Duodenal mucosa (tissue), 2 donors: Measurements from ENCODE around the gene CD2.
"Not testable (repeated sequence)": the region's sequence is repeated elsewhere in the genome, so short reads cannot be mapped to it uniquely, and the experiment has no call there.

Experiments used
- H3K27ac ChIP-seq: one replicate; pipeline ENCODE4 v1.7.0; 2013; ENCODE audit warnings: low read depth, low read length
- H3K27me3 ChIP-seq, 2 donors: one replicate each; pipeline ENCODE4 v1.7.0; 2013; ENCODE audit warnings: low read length in 2 of 2, control low read depth in 1 of 2; ENCODE audit not compliant: insufficient read depth in 2 of 2, control insufficient read depth in 1 of 2
- H3K36me3 ChIP-seq, 2 donors: one replicate each; pipeline ENCODE4 v1.7.0; 2013; ENCODE audit warnings: low read length in 2 of 2, control low read depth in 1 of 2; ENCODE audit not compliant: insufficient read depth in 2 of 2, control insufficient read depth in 1 of 2
- H3K4me1 ChIP-seq, 2 donors: one replicate each; pipeline ENCODE4 v1.7.0; 2013; ENCODE audit warnings: low read length in 2 of 2, control low read depth in 1 of 2; ENCODE audit not compliant: insufficient read depth in 2 of 2, control insufficient read depth in 1 of 2
- H3K4me3 ChIP-seq, 2 donors: one replicate each; pipeline ENCODE4 v1.7.0; 2013; ENCODE audit warnings: low read length in 2 of 2, low read depth in 1 of 2
- H3K9ac ChIP-seq, 2 donors: one replicate each; pipeline ENCODE4 v1.7.0; 2013; ENCODE audit warnings: low read length in 2 of 2, low read depth in 1 of 2
- H3K9me3 ChIP-seq, 2 donors: one replicate each; pipeline ENCODE4 v1.7.0; 2013; ENCODE audit warnings: low read length in 2 of 2, control low read depth in 1 of 2; ENCODE audit not compliant: control insufficient read depth in 1 of 2

CD2 gene

GRCh38 chr1:116758456-116758815 is 4.2 kb downstream of the CD2 start:
- H3K4me1 ChIP-seq, result peaks cover 6 to 13% of the 10 kb centered on the region in 2 donors
- not testable (repeated sequence) for H3K4me3 ChIP-seq, H3K9ac ChIP-seq, H3K27me3 ChIP-seq, H3K9me3 ChIP-seq, H3K36me3 ChIP-seq, H3K27ac ChIP-seq

GRCh38 chr1:116759636-116760035 is 5.4 kb downstream of the CD2 start:
- Histone ChIP-seq H3K36me3 (peaks cover 0 to 3% of the 10 kb centered on the region in 2 donors), H3K9me3 (no peaks in the 10 kb centered on the region), H3K27me3 (no peaks in the 10 kb centered on the region), H3K4me1 (peaks cover 10 to 19% of the 10 kb centered on the region in 2 donors), H3K4me3 (peak overlapping the region in 1 of 2 donors; percentile 14), H3K27ac (no peak overlapping the region), H3K9ac (peak overlapping the region in 1 of 2 donors; percentile 38)

GRCh38 chr1:116760487-116760886 is 6.3 kb downstream of the CD2 start:
- peaks cover 10 to 19% of the 10 kb centered on the region in 2 donors for H3K4me1 ChIP-seq
- H3K9ac ChIP-seq, result no peak overlapping the region
- H3K27ac ChIP-seq, result no peak overlapping the region
- no peak overlapping the region for H3K4me3 ChIP-seq
- no peaks in the 10 kb centered on the region for H3K9me3 ChIP-seq
- H3K27me3 ChIP-seq, result no peaks in the 10 kb centered on the region
- peaks cover 0 to 3% of the 10 kb centered on the region in 2 donors for H3K36me3 ChIP-seq

GRCh38 chr1:116760996-116761665 is 6.9 kb downstream of the CD2 start:
- Histone ChIP-seq H3K27me3 (no peaks in the 10 kb centered on the region), H3K9ac (no peak overlapping the region), H3K9me3 (no peaks in the 10 kb centered on the region), H3K27ac (no peak overlapping the region), H3K4me1 (peaks cover 10 to 19% of the 10 kb centered on the region in 2 donors), H3K4me3 (no peak overlapping the region), H3K36me3 (peaks cover 0 to 3% of the 10 kb centered on the region in 2 donors)

GRCh38 chr1:116762281-116762680 is 8.1 kb downstream of the CD2 start:
- H3K27ac ChIP-seq, result no peak overlapping the region
- no peaks in the 10 kb centered on the region for H3K27me3 ChIP-seq
- no peaks in the 10 kb centered on the region for H3K9me3 ChIP-seq
- H3K4me1 ChIP-seq, result peaks cover 10 to 19% of the 10 kb centered on the region in 2 donors
- H3K9ac ChIP-seq, result no peak overlapping the region
- no peak overlapping the region for H3K4me3 ChIP-seq
- H3K36me3 ChIP-seq, result peaks cover 0 to 3% of the 10 kb centered on the region in 2 donors

- peak overlapping the region; percentile 39 for H3K27ac ChIP-seq
Measured at GRCh38 chr1:116762781-116763115, 8.5 kb downstream of the CD2 start.

GRCh38 chr1:116763116-116763786 is 9.0 kb downstream of the CD2 start:
- Histone ChIP-seq H3K4me1 (peaks cover 11 to 19% of the 10 kb centered on the region in 2 donors), H3K36me3 (peaks cover 0 to 3% of the 10 kb centered on the region in 2 donors), H3K4me3 (no peak overlapping the region), H3K9ac (peak overlapping the region in 1 of 2 donors; percentile 22), H3K27me3 (no peaks in the 10 kb centered on the region), H3K27ac (peak overlapping the region; percentile 39), H3K9me3 (no peaks in the 10 kb centered on the region)

More at GRCh38 chr1:116762781-116763115, 8.5 kb downstream of the CD2 start:
- Histone ChIP-seq H3K9me3 (no peaks in the 10 kb centered on the region), H3K27me3 (no peaks in the 10 kb centered on the region), H3K4me1 (peaks cover 10 to 19% of the 10 kb centered on the region in 2 donors), H3K9ac (peak overlapping the region in 1 of 2 donors; percentile 22), H3K36me3 (peaks cover 0 to 3% of the 10 kb centered on the region in 2 donors), H3K4me3 (no peak overlapping the region)

GRCh38 chr1:116763787-116764465 is 9.7 kb downstream of the CD2 start:
- Histone ChIP-seq H3K4me3 (no peak overlapping the region), H3K9me3 (no peaks in the 10 kb centered on the region), H3K27me3 (no peaks in the 10 kb centered on the region), H3K9ac (no peak overlapping the region), H3K27ac (peak overlapping the region; percentile 5), H3K36me3 (peaks cover 0 to 3% of the 10 kb centered on the region in 2 donors), H3K4me1 (peaks cover 17 to 19% of the 10 kb centered on the region in 2 donors)

GRCh38 chr1:116764466-116764898 is 10.3 kb downstream of the CD2 start:
- H3K9me3 ChIP-seq, result no peaks in the 10 kb centered on the region
- H3K4me1 ChIP-seq, result peaks cover 17 to 19% of the 10 kb centered on the region in 2 donors
- no peak overlapping the region for H3K9ac ChIP-seq
- no peak overlapping the region for H3K27ac ChIP-seq
- no peak overlapping the region for H3K4me3 ChIP-seq
- H3K36me3 ChIP-seq, result peaks cover 0 to 3% of the 10 kb centered on the region in 2 donors
- no peaks in the 10 kb centered on the region for H3K27me3 ChIP-seq
